ENCODE data around the gene CFAP157. TPM values are rescaled to one million over a fixed set of nuclear protein-coding genes. Genes with fewer than 3 reads are reported as not detected.

CFAP157 gene
- polyA plus RNA-seq, 1 experiment, result not detected

DNA sequence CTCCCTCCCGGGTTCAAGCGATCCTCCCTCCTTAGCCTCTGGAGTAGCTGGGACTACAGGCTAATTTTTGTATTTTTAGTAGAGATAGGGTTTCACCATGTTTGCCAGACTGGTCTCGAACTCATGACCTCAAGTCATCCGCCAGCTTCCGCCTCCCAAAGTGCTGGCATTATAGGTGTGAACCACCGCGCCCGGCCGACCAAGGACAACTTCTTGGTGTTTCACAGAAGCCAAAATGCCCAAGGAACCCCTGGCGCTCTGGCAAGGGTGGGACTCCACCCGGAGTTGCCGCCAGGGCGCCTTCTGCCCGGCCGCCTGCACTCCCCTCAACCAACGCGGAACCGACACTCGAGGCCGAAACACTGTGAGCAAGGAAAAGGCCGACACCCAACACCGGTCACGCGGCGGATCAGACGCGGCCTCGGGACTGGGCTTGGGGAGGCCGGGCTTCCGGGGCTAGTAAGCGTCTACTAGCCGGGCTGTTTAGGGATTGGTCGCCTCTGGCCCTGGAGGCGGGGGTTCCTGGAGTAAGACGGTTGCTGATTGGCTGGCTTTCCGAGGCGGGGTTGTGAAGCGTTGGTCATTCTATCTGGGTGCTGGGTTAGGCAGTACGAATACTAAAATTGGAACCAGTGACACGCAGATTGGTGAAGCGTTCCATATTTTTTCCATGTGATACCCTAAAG is 7.7 kb upstream of the CFAP157 start:
- DNase-seq (ENCODE audit: low read depth), result peak; percentile 91
- ChIA-PET POLR2A (no interaction called here), CTCF (no interaction called here)
- Histone ChIP-seq H3K27me3 (ENCODE audit: control insufficient read depth, insufficient read depth, low read length) (no peaks in the 10 kb centered on the region), H3K36me3 (ENCODE audit: control insufficient read depth, insufficient read depth, low read length) (no peaks in the 10 kb centered on the region), H3K4me3 (ENCODE audit: low read depth, low read length) (peak overlapping the region; percentile 27)
- TF ChIP-seq, protein P1, sequence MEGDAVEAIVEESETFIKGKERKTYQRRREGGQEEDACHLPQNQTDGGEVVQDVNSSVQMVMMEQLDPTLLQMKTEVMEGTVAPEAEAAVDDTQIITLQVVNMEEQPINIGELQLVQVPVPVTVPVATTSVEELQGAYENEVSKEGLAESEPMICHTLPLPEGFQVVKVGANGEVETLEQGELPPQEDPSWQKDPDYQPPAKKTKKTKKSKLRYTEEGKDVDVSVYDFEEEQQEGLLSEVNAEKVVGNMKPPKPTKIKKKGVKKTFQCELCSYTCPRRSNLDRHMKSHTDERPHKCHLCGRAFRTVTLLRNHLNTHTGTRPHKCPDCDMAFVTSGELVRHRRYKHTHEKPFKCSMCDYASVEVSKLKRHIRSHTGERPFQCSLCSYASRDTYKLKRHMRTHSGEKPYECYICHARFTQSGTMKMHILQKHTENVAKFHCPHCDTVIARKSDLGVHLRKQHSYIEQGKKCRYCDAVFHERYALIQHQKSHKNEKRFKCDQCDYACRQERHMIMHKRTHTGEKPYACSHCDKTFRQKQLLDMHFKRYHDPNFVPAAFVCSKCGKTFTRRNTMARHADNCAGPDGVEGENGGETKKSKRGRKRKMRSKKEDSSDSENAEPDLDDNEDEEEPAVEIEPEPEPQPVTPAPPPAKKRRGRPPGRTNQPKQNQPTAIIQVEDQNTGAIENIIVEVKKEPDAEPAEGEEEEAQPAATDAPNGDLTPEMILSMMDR (IDR thresholded peaks at IDR 0.05; ENCODE audit: insufficient read depth, low read depth, low read length), result 0 out of 2 replicates have a peak, but pooled peaks have one; percentile 9

DNA sequence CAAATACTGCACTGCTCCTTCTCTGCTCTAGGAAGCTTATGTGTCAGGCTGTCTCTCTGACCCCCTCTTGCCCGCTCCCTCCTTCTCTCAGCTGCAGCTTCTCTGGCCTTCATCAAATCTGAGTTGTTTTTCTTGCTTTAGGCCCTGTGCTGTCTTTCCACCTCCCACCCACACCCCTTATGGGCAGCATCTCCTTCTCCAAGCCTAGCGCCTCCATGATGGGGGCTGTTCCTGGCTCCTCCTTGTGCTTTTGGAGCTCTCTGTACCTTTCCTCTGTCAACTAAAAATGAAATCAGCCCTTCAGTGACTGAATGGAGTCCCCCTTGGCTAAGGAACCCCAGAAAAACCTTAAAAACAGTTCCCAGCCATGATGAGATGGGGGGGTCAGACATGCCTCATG is 6.6 kb upstream of the CFAP157 start:
- TF ChIP-seq, protein P1 (IDR thresholded peaks at IDR 0.05; ENCODE audit: insufficient read depth, low read depth, low read length), result no peak
- POLR2A ChIA-PET, result no interaction called here
- Histone ChIP-seq H3K27me3 (ENCODE audit: control insufficient read depth, insufficient read depth, low read length) (no peaks in the 10 kb centered on the region), H3K36me3 (ENCODE audit: control insufficient read depth, insufficient read depth, low read length) (no peaks in the 10 kb centered on the region), H3K4me3 (ENCODE audit: low read depth, low read length) (no peak overlapping the region)
- no peak for DNase-seq (ENCODE audit: low read depth)
- CTCF ChIA-PET, result interaction anchor here (1.3 kb wide), 1 partner anchor 9 kb away, joined by 4 read pairs; no protein-coding TSS in a partner anchor

DNA sequence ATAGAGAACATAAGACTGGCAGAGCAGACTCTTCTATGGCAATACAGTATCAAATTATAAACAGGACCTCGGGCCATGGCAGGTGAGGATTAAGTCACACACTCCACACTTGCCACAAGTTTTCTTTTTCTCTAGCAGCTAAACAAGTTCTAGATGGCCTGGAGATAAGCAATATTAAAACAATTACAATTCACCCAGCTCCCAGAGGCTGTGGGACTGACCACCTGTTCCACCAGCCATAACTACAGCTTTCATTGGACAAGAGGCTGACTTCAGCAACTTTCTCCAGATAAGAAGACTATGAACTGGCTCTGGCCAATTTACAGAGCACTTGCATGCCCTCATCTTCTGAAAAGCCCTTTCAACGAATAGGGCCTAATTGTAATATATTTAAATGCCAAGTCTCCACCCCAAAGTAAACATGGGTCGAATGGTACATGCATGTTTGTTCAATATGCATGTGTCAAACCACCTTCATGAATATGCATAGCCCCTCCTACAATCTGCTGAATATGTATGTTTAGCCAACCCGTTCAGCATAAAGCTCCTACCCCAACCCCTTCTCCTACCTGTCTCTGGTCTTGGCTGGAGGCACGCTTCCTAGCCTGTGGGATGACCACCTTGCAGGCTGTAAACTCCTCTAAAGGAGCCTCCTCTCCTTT is 6.1 kb upstream of the CFAP157 start:
- no peaks in the 10 kb centered on the region for H3K27me3 ChIP-seq (ENCODE audit: control insufficient read depth, insufficient read depth, low read length)
- H3K36me3 ChIP-seq (ENCODE audit: control insufficient read depth, insufficient read depth, low read length), result no peaks in the 10 kb centered on the region
- ChIA-PET CTCF (interaction anchor here (1.3 kb wide), 1 partner anchor 9 kb away, joined by 4 read pairs; no protein-coding TSS in a partner anchor), POLR2A (no interaction called here)
- no peak overlapping the region for H3K4me3 ChIP-seq (ENCODE audit: low read depth, low read length)
- DNase-seq (ENCODE audit: low read depth), result no peak
- TF ChIP-seq, protein P1 (IDR thresholded peaks at IDR 0.05; ENCODE audit: insufficient read depth, low read depth, low read length), result no peak

DNA sequence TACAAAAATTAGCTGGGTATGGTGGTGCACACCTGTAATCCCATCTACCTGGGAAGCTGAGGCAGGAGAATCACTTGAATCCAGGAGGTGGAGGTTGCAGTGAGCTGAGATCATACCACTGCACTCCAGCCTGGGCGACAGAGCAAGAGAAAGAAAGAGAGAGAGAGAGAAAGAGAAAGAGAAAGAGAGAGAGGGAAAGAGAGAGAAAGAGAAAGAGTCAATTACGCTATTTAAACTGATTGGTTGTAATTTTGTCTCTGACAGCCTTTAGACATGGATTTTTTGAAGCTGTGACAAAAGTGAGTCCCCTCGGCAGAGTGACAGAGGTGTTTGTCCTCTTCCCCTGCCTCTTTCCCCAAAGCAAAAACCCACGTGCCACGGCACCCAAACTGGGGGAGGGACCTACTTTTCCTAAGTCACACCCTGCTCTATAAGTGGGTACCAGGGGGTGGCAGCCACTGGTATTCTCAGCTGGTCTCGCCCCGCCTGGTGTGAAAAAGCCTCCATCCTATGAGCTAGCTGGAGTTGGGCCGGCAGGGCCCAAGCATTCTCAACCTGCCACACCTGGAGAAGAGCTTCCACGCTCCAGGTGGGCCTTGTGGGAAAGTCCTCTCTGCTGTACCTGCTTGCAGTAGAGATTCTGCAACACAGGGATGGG is 3.4 kb upstream of the CFAP157 start:
- CTCF ChIA-PET, result interaction anchor here (1.4 to 1.6 kb wide), 2 partner anchors 12 to 35 kb away, joined by 3 to 5 read pairs; no protein-coding TSS in a partner anchor

More for the DNA sequence above, 3.4 kb upstream of the CFAP157 start:
- H3K27me3 ChIP-seq (ENCODE audit: control insufficient read depth, insufficient read depth, low read length), result no peaks in the 10 kb centered on the region
- no peaks in the 10 kb centered on the region for H3K36me3 ChIP-seq (ENCODE audit: control insufficient read depth, insufficient read depth, low read length)
- no peak overlapping the region for H3K4me3 ChIP-seq (ENCODE audit: low read depth, low read length)
- DNase-seq (ENCODE audit: low read depth), result no peak
- POLR2A ChIA-PET, result no interaction called here
- TF ChIP-seq, protein P1 (IDR thresholded peaks at IDR 0.05; ENCODE audit: insufficient read depth, low read depth, low read length), result no peak
